ENCODE data around the gene NHS. TPM values are rescaled to one million over a fixed set of nuclear protein-coding genes. Genes with fewer than 3 reads are reported as not detected.

The NHS gene
- total and polyA plus RNA-seq, 7 donors, result 0.04 to 1.3 (median 0.22) TPM

GRCh38 chrX:17470136-17470535 lies 95.1 kb downstream of the NHS start:
- WGBS, 3 donors, result 85 to 98% (median 94%) methylated on average over 6 of the region's 6 CpGs

GRCh38 chrX:17471121-17471520 lies 96.1 kb downstream of the NHS start:
- Histone ChIP-seq H3K4me3 (no peak overlapping the region), H3K4me1 (no peaks in the 10 kb centered on the region), H3K36me3 (ENCODE audit: insufficient read depth in 1 of 2, low read depth in 1 of 2) (no peaks in the 10 kb centered on the region), H3K27me3 (ENCODE audit: insufficient read depth in 3 of 3, low read length in 2 of 3) (no peaks in the 10 kb centered on the region), H3K9me3 (no peaks in the 10 kb centered on the region), H3K27ac (no peak overlapping the region)
- 74 to 91% (median 90%) methylated on average over 2 of the region's 2 CpGs for WGBS, 3 donors
- no peak for TF ChIP-seq CTCF (IDR thresholded peaks at IDR 0.05)
- DNase-seq, result no peak
- ATAC-seq, result no peak
- intact Hi-C loops (cut with DNase I), result no loop called here

More at GRCh38 chrX:17470136-17470535, 95.1 kb downstream of the NHS start:
- Histone ChIP-seq H3K27me3 (ENCODE audit: insufficient read depth in 3 of 3, low read length in 2 of 3) (no peaks in the 10 kb centered on the region), H3K36me3 (ENCODE audit: insufficient read depth in 1 of 2, low read depth in 1 of 2) (no peaks in the 10 kb centered on the region), H3K4me3 (no peak overlapping the region), H3K4me1 (no peaks in the 10 kb centered on the region), H3K27ac (no peak overlapping the region), H3K9me3 (no peaks in the 10 kb centered on the region)
- ATAC-seq (no peak), DNase-seq (no peak)
- TF ChIP-seq CTCF (IDR thresholded peaks at IDR 0.05), result no peak
- intact Hi-C loops (cut with DNase I), result no loop called here

GRCh38 chrX:17471861-17472260 lies 96.9 kb downstream of the NHS start:
- 51 to 69% (median 64%) methylated on average over 3 of the region's 3 CpGs for WGBS, 3 donors
- intact Hi-C loops (cut with DNase I), result no loop called here
- TF ChIP-seq CTCF (IDR thresholded peaks at IDR 0.05), result no peak

GRCh38 chrX:17472424-17472823 lies 97.4 kb downstream of the NHS start:
- intact Hi-C loops (cut with DNase I), result no loop called here
- Histone ChIP-seq H3K9me3 (no peaks in the 10 kb centered on the region), H3K4me3 (no peak overlapping the region), H3K27ac (no peak overlapping the region), H3K4me1 (no peaks in the 10 kb centered on the region), H3K27me3 (ENCODE audit: insufficient read depth in 3 of 3, low read length in 2 of 3) (no peaks in the 10 kb centered on the region), H3K36me3 (ENCODE audit: insufficient read depth in 1 of 2, low read depth in 1 of 2) (no peaks in the 10 kb centered on the region)
- 29 to 50% (median 40%) methylated on average over 1 of the region's 1 CpG for WGBS, 3 donors
- TF ChIP-seq CTCF (IDR thresholded peaks at IDR 0.05), result no peak
- ATAC-seq (no peak), DNase-seq (no peak)

More at GRCh38 chrX:17471861-17472260, 96.9 kb downstream of the NHS start:
- Histone ChIP-seq H3K4me3 (no peak overlapping the region), H3K27ac (no peak overlapping the region), H3K36me3 (ENCODE audit: insufficient read depth in 1 of 2, low read depth in 1 of 2) (no peaks in the 10 kb centered on the region), H3K4me1 (no peaks in the 10 kb centered on the region), H3K9me3 (no peaks in the 10 kb centered on the region), H3K27me3 (ENCODE audit: insufficient read depth in 3 of 3, low read length in 2 of 3) (no peaks in the 10 kb centered on the region)
- no peak for ATAC-seq
- DNase-seq, result no peak

GRCh38 chrX:17473021-17473420 lies 98.0 kb downstream of the NHS start:
- H3K36me3 ChIP-seq (ENCODE audit: insufficient read depth in 1 of 2, low read depth in 1 of 2), result no peaks in the 10 kb centered on the region
- TF ChIP-seq CTCF (IDR thresholded peaks at IDR 0.05), result no peak
- ATAC-seq, result no peak
- H3K27ac ChIP-seq, result no peak overlapping the region
- no peak overlapping the region for H3K4me3 ChIP-seq
- intact Hi-C loops (cut with DNase I), result no loop called here
- no peaks in the 10 kb centered on the region for H3K27me3 ChIP-seq (ENCODE audit: insufficient read depth in 3 of 3, low read length in 2 of 3)
- no peak for DNase-seq
- whole genome bisulfite sequencing, 3 donors, result 28 to 56% (median 38%) methylated on average over 2 of the region's 2 CpGs
- no peaks in the 10 kb centered on the region for H3K9me3 ChIP-seq
- H3K4me1 ChIP-seq, result no peaks in the 10 kb centered on the region

Data from psoas muscle (tissue), 8 donors.